ENCODE data around the gene ATG7.

The ATG7 gene

GRCh38 chr3:11463591-11463990 lies 191.4 kb downstream of the ATG7 start:
- no peak overlapping the region for H3K27ac ChIP-seq
- H3K9me3 ChIP-seq (ENCODE audit: severe bottlenecking) = no peaks in the 10 kb centered on the region
- no peaks in the 10 kb centered on the region for H3K27me3 ChIP-seq (ENCODE audit: insufficient read depth, low read depth, severe bottlenecking)
- no peak for TF ChIP-seq CTCF (IDR thresholded peaks at IDR 0.05; ENCODE audit: low read depth, low read length)
- no peak for DNase-seq
- no peak overlapping the region for H3K4me3 ChIP-seq (ENCODE audit: low read depth, low read length)
- H3K36me3 ChIP-seq = no peaks in the 10 kb centered on the region

GRCh38 chr3:11464356-11464755 lies 192.2 kb downstream of the ATG7 start:
- Histone ChIP-seq H3K4me3 (ENCODE audit: low read depth, low read length) (no peak overlapping the region), H3K27me3 (ENCODE audit: insufficient read depth, low read depth, severe bottlenecking) (no peaks in the 10 kb centered on the region), H3K9me3 (ENCODE audit: severe bottlenecking) (no peaks in the 10 kb centered on the region), H3K27ac (no peak overlapping the region), H3K36me3 (no peaks in the 10 kb centered on the region)
- no peak for DNase-seq
- no peak for TF ChIP-seq CTCF (IDR thresholded peaks at IDR 0.05; ENCODE audit: low read depth, low read length)

- Histone ChIP-seq H3K27me3 (ENCODE audit: insufficient read depth, low read depth, severe bottlenecking) (no peaks in the 10 kb centered on the region), H3K4me3 (ENCODE audit: low read depth, low read length) (no peak overlapping the region), H3K27ac (no peak overlapping the region), H3K9me3 (ENCODE audit: severe bottlenecking) (no peaks in the 10 kb centered on the region), H3K36me3 (no peaks in the 10 kb centered on the region)
- TF ChIP-seq CTCF (IDR thresholded peaks at IDR 0.05; ENCODE audit: low read depth, low read length) = no peak
- no peak for DNase-seq
These were observed 193.8 kb downstream of the ATG7 start for GRCh38 chr3:11465744-11466616.

GRCh38 chr3:11467875-11468274 lies 195.7 kb downstream of the ATG7 start:
- H3K27ac ChIP-seq = no peak overlapping the region
- H3K4me3 ChIP-seq (ENCODE audit: low read depth, low read length) = no peak overlapping the region

GRCh38 chr3:11470031-11470853 lies 198.0 kb downstream of the ATG7 start:
- no peak overlapping the region for H3K27ac ChIP-seq
- no peaks in the 10 kb centered on the region for H3K36me3 ChIP-seq
- no peak for DNase-seq
- no peaks in the 10 kb centered on the region for H3K9me3 ChIP-seq (ENCODE audit: severe bottlenecking)
- TF ChIP-seq CTCF (IDR thresholded peaks at IDR 0.05; ENCODE audit: low read depth, low read length) = no peak
- no peaks in the 10 kb centered on the region for H3K27me3 ChIP-seq (ENCODE audit: insufficient read depth, low read depth, severe bottlenecking)
- H3K4me3 ChIP-seq (ENCODE audit: low read depth, low read length) = no peak overlapping the region

More at GRCh38 chr3:11467875-11468274, 195.7 kb downstream of the ATG7 start:
- no peak for TF ChIP-seq CTCF (IDR thresholded peaks at IDR 0.05; ENCODE audit: low read depth, low read length)
- no peak for DNase-seq
- no peaks in the 10 kb centered on the region for H3K27me3 ChIP-seq (ENCODE audit: insufficient read depth, low read depth, severe bottlenecking)
- no peaks in the 10 kb centered on the region for H3K9me3 ChIP-seq (ENCODE audit: severe bottlenecking)
- no peaks in the 10 kb centered on the region for H3K36me3 ChIP-seq
